Stimulated activated CD4-positive, alpha-beta T cell treated with anti-CD3 and anti-CD28 coated beads, TNF-alpha, amount 100 ng/mL, for 1 hour (primary cell): ENCODE results near the gene OGFRL1.

ENCODE experiments used
- DNase-seq, 3 donors: peaks; one replicate each; pipeline ENCODE4 v3.0.0-alpha.2; 2020; ENCODE audit warnings: low read depth in 3 of 3, low spot score in 1 of 3

Gene OGFRL1

GRCh38 chr6:71333050-71333449 lies 44.4 kb downstream of the OGFRL1 start:
- DNase-seq = no peak

GRCh38 chr6:71333697-71334096 lies 45.1 kb downstream of the OGFRL1 start:
- DNase-seq = no peak

DNA sequence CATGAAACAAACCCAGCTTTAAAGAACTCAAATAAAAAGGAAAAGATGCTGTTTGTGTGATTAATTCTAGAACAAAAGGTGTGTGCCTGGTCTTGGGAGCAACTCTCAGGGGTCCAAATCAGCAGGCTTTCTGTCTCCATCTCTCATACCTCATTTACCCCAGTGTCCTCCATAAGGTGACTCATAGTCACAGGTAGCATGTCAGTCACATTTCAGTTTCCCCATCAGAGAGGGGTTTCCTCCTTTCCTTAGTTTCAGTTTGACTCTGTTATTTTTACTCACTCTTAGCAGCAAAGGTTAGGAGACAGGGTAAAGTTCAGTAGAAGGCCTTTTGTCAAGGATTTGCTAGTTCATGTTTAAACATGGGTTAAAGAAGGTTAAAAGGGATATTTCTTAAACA lies 46.2 kb downstream of the OGFRL1 start:
- DNase-seq = no peak

GRCh38 chr6:71335544-71335943 lies 46.9 kb downstream of the OGFRL1 start:
- no peak for DNase-seq

- DNase-seq = no peak
These were observed 48.3 kb downstream of the OGFRL1 start for GRCh38 chr6:71336901-71337300.

- no peak for DNase-seq
These were observed 50.1 kb downstream of the OGFRL1 start for GRCh38 chr6:71338540-71339316.

- no peak for DNase-seq
These were observed 54.2 kb downstream of the OGFRL1 start for GRCh38 chr6:71342772-71343171.

DNA sequence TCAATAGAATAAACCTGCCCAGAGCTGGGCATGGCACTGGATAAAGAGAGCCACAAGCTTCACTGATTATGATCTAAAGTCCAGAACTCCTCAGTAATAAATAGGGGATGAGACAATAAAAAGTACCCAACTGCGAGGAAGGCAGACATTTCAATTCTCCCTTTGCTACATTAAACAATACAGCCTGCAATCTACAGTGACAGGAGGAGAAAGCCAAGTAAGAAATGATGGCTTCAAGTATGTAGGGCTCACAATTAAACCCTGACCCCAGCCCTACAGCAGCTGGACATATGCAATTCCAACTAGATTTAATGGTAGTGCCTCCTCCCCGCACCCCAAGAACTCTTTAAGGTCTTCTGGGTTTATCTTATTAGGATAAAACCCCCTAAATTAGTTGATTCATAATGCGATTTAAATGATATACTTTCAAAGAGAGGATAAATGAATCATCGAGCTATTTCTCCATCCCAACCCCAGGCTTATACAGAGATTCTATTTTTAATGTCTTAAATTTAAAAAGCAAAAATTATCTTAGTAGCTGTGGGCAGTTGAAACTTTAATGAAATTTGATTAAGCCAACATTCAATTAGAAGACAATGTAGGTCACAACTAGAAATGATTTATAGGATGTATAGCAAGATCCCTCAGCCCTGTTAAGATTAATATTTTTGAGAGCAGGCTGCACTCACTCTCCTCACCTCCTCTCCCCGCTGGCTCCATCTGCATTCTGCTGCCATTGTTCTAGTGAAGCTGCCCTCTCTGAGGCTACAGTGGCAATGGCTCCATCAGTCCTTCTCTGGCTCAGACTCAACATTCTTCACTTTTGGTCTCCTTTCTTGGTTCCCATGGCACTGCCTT lies 57.1 kb downstream of the OGFRL1 start:
- no peak for DNase-seq

- no peak for DNase-seq
These were observed 57.7 kb downstream of the OGFRL1 start for GRCh38 chr6:71346334-71346694.

DNA sequence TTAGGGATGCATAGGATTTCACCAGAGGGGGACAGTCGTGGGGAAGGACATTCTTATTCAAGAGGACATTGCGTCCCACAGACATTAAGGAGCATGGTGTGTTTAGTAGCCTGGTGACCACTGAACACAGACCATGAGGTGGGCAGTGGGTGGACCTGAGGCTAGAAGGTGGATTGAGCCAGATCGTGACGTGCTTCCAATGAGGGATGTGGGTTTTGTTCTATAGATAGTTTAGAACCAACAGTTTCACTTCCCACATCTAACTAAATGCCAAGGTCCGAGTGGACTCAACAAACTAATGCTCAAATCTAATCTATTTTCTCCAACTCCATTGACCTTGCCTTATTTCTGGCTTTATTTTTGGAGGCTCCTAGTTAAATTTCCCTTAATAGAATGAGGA lies 58.5 kb downstream of the OGFRL1 start:
- no peak for DNase-seq

DNA sequence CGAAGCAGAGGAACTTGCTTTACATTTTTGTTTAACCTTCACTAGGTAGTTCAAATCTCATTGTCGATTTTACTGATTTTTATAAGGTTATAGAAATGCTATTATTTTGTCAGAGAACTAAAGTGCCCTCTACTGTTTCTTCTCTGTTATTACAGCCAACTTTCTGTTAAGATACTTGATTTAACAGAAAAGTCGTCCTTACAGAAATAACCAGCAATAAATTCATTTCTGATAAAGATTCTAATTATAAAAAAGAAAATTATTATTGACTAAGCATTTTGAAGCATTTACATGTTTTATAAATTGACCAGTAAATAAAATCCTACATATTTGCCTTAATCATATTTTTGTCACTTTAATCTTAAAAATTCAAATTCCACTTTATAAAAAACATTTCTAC lies 60.8 kb downstream of the OGFRL1 start:
- no peak for DNase-seq

DNA sequence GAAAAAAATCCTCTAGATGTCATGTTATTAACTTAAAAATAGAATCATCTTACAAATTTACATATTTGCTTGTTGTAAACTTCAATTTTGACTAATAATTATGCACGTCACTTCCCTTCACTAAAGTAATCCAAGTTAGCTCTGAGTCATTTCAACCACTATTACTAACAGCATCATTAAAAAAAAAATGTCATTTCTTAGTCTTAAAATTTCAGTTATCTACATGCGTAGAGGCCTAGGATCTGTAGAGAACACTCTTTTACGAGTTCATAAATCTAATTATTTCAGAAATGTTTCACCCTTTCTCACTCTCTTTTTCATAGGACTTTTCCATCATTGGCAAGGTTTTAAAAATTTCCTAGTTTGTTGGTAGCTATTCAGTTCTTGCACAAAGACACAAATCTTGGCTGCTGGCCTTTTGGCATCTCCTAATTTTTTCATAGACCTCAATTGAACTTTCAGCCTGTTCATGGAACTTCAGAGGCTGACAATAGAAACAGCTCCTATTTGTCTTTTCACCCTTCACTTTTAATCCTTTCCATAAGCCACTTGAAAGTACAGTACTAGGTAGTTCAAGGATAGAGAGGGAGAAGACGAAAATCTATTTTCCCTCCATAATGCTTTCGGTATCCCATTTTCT lies 61.5 kb downstream of the OGFRL1 start:
- no peak for DNase-seq

- no peak for DNase-seq
These were observed 62.6 kb downstream of the OGFRL1 start for GRCh38 chr6:71351190-71351589.
